Measurements from ENCODE around the gene TIPRL.

GRCh38 chr1:168217664-168218063 lies 38.9 kb downstream of the TIPRL start:
- TF ChIP-seq YY1 (IDR thresholded peaks at IDR 0.05; ENCODE audit: insufficient read depth, insufficient read length) (no peak), SUZ12 (IDR thresholded peaks at IDR 0.05; ENCODE audit: extremely low read depth, insufficient read depth, insufficient read length) (no peak), ZNF274 (IDR thresholded peaks at IDR 0.05; ENCODE audit: low read depth, low read length) (no peak)

Measured in NT2/D1 (cell line).